HCT116 (cell line): ENCODE measurements around the gene PCIF1. TPM values are rescaled to one million over a fixed set of nuclear protein-coding genes. Genes with fewer than 3 reads are reported as not detected.

Experiments
- ATAC-seq: fragments of 200-7000 bp; cut with Tn5 transposase; 2 replicates; pipeline ENCODE4 v1.9.1; 2020; ENCODE audit warnings: mild to moderate bottlenecking, moderate library complexity
- BruUV-seq: library from RNA; stranded (reverse); fragments of 400-500 nt; replicated peaks from 2 replicates; lab custom pipeline; 2021; lab: Mats Ljungman, UMichigan
- CTCF ChIA-PET: fragments of 300-600 bp; sonication (Branson Sonifier 250); formaldehyde crosslinking; loops from one replicate; lab custom pipeline; 2021; ENCODE audit warnings: antibody characterized with exemption; lab: Charles Lee
- POLR2A ChIA-PET: fragments of 300-600, 350-600 bp; sonication (Branson Sonifier 250); formaldehyde crosslinking; loops from one replicate; lab custom pipeline; 2021; ENCODE audit warnings: antibody characterized with exemption; lab: Charles Lee
- RAD21 ChIA-PET, 2 experiments: fragments of 300-600 bp; sonication (Branson Sonifier 250); formaldehyde crosslinking; loops; one replicate each; lab custom pipeline; 2023; ENCODE audit warnings: low total read pairs in 2 of 2; ENCODE audit not compliant: uncharacterized antibody in 2 of 2, unreplicated experiment in 2 of 2, low non-redundant PET in 1 of 2; lab: Charles Lee
- DNase-seq: peaks from one replicate; pipeline ENCODE4 v3.0.0-alpha.2; 2010; ENCODE audit warnings: low read depth, low spot score
- H2AFZ ChIP-seq: fragments of 200-600 bp; shearing (Covaris generic), sonication (generic); 2 replicates; pipeline ENCODE4 v1.6.1; 2017; ENCODE audit warnings: low read depth, mixed run types, mixed read lengths, antibody characterized with exemption, low read length; ENCODE audit not compliant: poor library complexity, severe bottlenecking
- H3K27ac ChIP-seq: 2 replicates; pipeline ENCODE4 v1.5.1; 2012; ENCODE audit warnings: low read depth, low read length
- H3K27me3 ChIP-seq: fragments of 200-600 bp; sonication (generic); 2 replicates; pipeline ENCODE4 v1.6.1; 2016; ENCODE audit warnings: mixed run types, low read length, mixed read lengths; ENCODE audit not compliant: insufficient read depth
- H3K36me3 ChIP-seq, 2 experiments: fragments of 200-500 bp in 1 of 2; fragments of 200-600 bp in 1 of 2; sonication (Bioruptor generic) in 1 of 2; sonication (generic) in 1 of 2; 2 replicates each; pipeline versions ENCODE4 v1.5.1 to v1.6.1; 2014 to 2016; ENCODE audit warnings: low read length in 2 of 2, inconsistent platforms in 1 of 2, mixed read lengths in 1 of 2, mixed run types in 1 of 2; ENCODE audit not compliant: insufficient read depth in 2 of 2, control insufficient read depth in 1 of 2
- H3K4me1 ChIP-seq, 2 experiments: fragments of 200-600 bp in 1 of 2; sonication (generic) in 1 of 2; 2 replicates each; pipeline versions ENCODE4 v1.5.1 to v1.6.1; 2012 to 2017; ENCODE audit warnings: low read length in 2 of 2, inconsistent platforms in 1 of 2, mild to moderate bottlenecking in 1 of 2, mixed read lengths in 1 of 2, mixed run types in 1 of 2, moderate library complexity in 1 of 2; ENCODE audit not compliant: insufficient read depth in 2 of 2, control insufficient read depth in 1 of 2
- H3K4me2 ChIP-seq: fragments of 200-600 bp; sonication (generic); 2 replicates; pipeline ENCODE4 v1.6.1; 2017; ENCODE audit warnings: mixed run types, low read length, mixed read lengths
- H3K4me3 ChIP-seq, 2 experiments: fragments of 200-600 bp in 1 of 2; sonication (generic) in 1 of 2; replicated peaks in 1 of 2; 2 replicates each; pipeline ENCODE4 v1.5.1; 2011 to 2016; ENCODE audit warnings: low read length in 2 of 2, control low read depth in 1 of 2, low read depth in 1 of 2, mild to moderate bottlenecking in 1 of 2, mixed read lengths in 1 of 2, mixed run types in 1 of 2
- H3K79me2 ChIP-seq: fragments of 200-600 bp; sonication (generic); 2 replicates; pipeline ENCODE4 v1.6.1; 2017; ENCODE audit warnings: mild to moderate bottlenecking, mixed run types, low read length, moderate library complexity, mixed read lengths; ENCODE audit not compliant: insufficient read depth
- H3K9ac ChIP-seq: fragments of 200-600 bp; sonication (generic); 2 replicates; pipeline ENCODE4 v1.6.1; 2016; ENCODE audit warnings: low read length, mixed read lengths
- H3K9me2 ChIP-seq: fragments of 200-600 bp; sonication (generic), shearing (Covaris generic); 2 replicates; pipeline ENCODE4 v1.6.1; 2017; ENCODE audit warnings: mixed run types, mild to moderate bottlenecking, moderate library complexity; ENCODE audit not compliant: insufficient read depth
- H3K9me3 ChIP-seq, 2 experiments: fragments of 200-500 bp in 1 of 2; fragments of 200-600 bp in 1 of 2; sonication (Bioruptor generic) in 1 of 2; sonication (generic) in 1 of 2; 2 replicates each; pipeline ENCODE4 v1.6.1; 2014 to 2017; ENCODE audit warnings: low read length in 2 of 2, mixed read lengths in 2 of 2, inconsistent platforms in 1 of 2, low read depth in 1 of 2, mild to moderate bottlenecking in 1 of 2, mixed run types in 1 of 2, moderate library complexity in 1 of 2; ENCODE audit not compliant: control insufficient read depth in 1 of 2, insufficient read depth in 1 of 2
- H4K20me1 ChIP-seq: fragments of 200-600 bp; sonication (generic), shearing (Covaris generic); 2 replicates; pipeline ENCODE4 v1.6.1; 2017; ENCODE audit warnings: mixed run types, mild to moderate bottlenecking, moderate library complexity; ENCODE audit not compliant: insufficient read depth
- ATF3 ChIP-seq: IDR thresholded peaks from 2 replicates; pipeline ENCODE4 v1.6.1; 2012
- CBX3 ChIP-seq: IDR thresholded peaks from 2 replicates; pipeline ENCODE4 v1.6.1; 2012; ENCODE audit warnings: low read depth
- CEBPB ChIP-seq: IDR thresholded peaks from 2 replicates; pipeline ENCODE4 v1.6.1; 2012; ENCODE audit warnings: low read depth
- EGR1 ChIP-seq: IDR thresholded peaks from 2 replicates; pipeline ENCODE4 v1.6.1; 2012; ENCODE audit warnings: low read depth
- ELF1 ChIP-seq: IDR thresholded peaks from 2 replicates; pipeline ENCODE4 v1.6.1; 2012; ENCODE audit warnings: low read depth, borderline replicate concordance
- EZH2 ChIP-seq: fragments of 200-600 bp; sonication (generic); IDR thresholded peaks from 2 replicates; pipeline ENCODE4 v1.6.1; 2017; ENCODE audit warnings: antibody characterized with exemption, mixed run types
- FOSL1 ChIP-seq: IDR thresholded peaks from 2 replicates; pipeline ENCODE4 v1.6.1; 2012; ENCODE audit warnings: low read depth
- POLR2A ChIP-seq: IDR thresholded peaks from 2 replicates; pipeline ENCODE4 v1.7.0; 2011; ENCODE audit warnings: borderline replicate concordance; ENCODE audit not compliant: insufficient read depth, insufficient read length; ENCODE audit errors: extremely low read depth
- POLR2AphosphoS5 ChIP-seq: IDR thresholded peaks from 2 replicates; pipeline ENCODE4 v1.6.1; 2011; ENCODE audit warnings: mild to moderate bottlenecking, low read depth, low read length, moderate library complexity
- RAD21 ChIP-seq: IDR thresholded peaks from 2 replicates; pipeline ENCODE4 v1.6.1; 2012; ENCODE audit warnings: low read depth, mild to moderate bottlenecking
- SIN3A ChIP-seq: IDR thresholded peaks from 2 replicates; pipeline ENCODE4 v1.6.1; 2012; ENCODE audit warnings: low read depth
- SP1 ChIP-seq: IDR thresholded peaks from 2 replicates; pipeline ENCODE4 v1.6.1; 2012; ENCODE audit warnings: low read depth
- SRF ChIP-seq: IDR thresholded peaks from 2 replicates; pipeline ENCODE4 v1.6.1; 2012; ENCODE audit warnings: low read depth
- TCF7L2 ChIP-seq: IDR thresholded peaks from 2 replicates; pipeline ENCODE4 v1.7.0; 2011; ENCODE audit warnings: borderline replicate concordance, inconsistent platforms; ENCODE audit not compliant: insufficient read depth, insufficient read length; ENCODE audit errors: extremely low read depth
- YY1 ChIP-seq: IDR thresholded peaks from 2 replicates; pipeline ENCODE4 v1.6.1; 2011; ENCODE audit warnings: low read length, low read depth, moderate library complexity, mild to moderate bottlenecking; ENCODE audit not compliant: insufficient replicate concordance; ENCODE audit errors: extremely low read depth
- ZFX ChIP-seq: fragments of 450-650 bp; IDR thresholded peaks from 2 replicates; pipeline ENCODE4 v1.6.1; 2017
- ZNF274 ChIP-seq: fragments of 200-500 bp; sonication (Bioruptor generic); IDR thresholded peaks from 2 replicates; pipeline ENCODE4 v1.6.1; 2014; ENCODE audit warnings: mild to moderate bottlenecking, low read depth, low read length, inconsistent platforms
- intact Hi-C: fragments of 100-400 bp; cut with micrococcal nuclease; formaldehyde crosslinking; loops from 2 replicates; pipeline ENCODE4 v1.10.0; 2022
- total RNA-seq: library from RNA; stranded (reverse); gene quantifications from one replicate; pipeline ENCODE4 v1.2.1, GENCODE V29; 2021; ENCODE audit not compliant: unreplicated experiment
- TF ChIP-seq, protein P1 (sequence below): IDR thresholded peaks from 2 replicates; pipeline ENCODE4 v1.6.1; 2012; ENCODE audit warnings: low read depth
- TF ChIP-seq, protein P2 (sequence below): IDR thresholded peaks from 2 replicates; pipeline ENCODE4 v1.6.1; 2011; ENCODE audit warnings: mild to moderate bottlenecking, low read length, moderate library complexity; ENCODE audit not compliant: insufficient replicate concordance; ENCODE audit errors: extremely low read depth
- TF ChIP-seq, protein P3 (sequence below): IDR thresholded peaks from 2 replicates; pipeline ENCODE4 v1.6.1; 2012

The PCIF1 gene
- total RNA-seq, 1 experiment from 2014 or later: 31.8 TPM

DNA sequence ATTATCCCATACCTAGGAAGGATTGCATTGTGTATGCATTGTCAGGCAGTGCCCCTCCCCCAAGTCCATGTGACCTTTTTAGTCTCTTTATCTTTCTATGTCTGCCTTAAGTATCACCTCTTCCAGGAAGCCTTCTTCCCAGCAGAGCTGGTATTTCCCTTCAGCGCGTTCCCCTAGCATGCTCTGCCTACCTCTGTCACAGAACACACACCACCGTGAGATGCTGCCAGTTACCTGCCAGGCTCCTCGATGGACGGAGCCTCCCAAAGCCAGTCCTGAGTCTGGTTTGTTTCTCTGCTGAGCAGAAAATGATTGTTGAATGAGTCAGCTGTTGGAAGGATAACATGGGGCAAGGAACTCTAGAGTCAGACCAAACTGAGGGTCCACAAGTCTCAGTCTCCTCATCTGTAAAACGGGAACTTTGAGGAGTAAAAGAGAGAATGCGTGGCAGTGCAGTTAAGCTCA is 48.8 kb downstream of the PCIF1 start:
- ChIA-PET POLR2A (no interaction called here), RAD21 (no interaction called here), CTCF (interaction anchor here (1.3 to 5.4 kb wide), 2 partner anchors 12 to 31 kb away, joined by 5 to 46 read pairs; partner anchors contain the start of gene ZNF335)
- Histone ChIP-seq H3K27ac (no peak overlapping the region), H3K79me2 (no peaks in the 10 kb centered on the region), H3K27me3 (no peaks in the 10 kb centered on the region), H3K9me3 (no peaks in the 10 kb centered on the region), H3K4me2 (no peak overlapping the region), H3K4me1 (peaks cover 0 to 6% of the 10 kb centered on the region in 2 experiments; a peak in 1 of 4 replicates), H3K4me3 (no peak overlapping the region), H3K9ac (no peak overlapping the region), H2AFZ (no peak overlapping the region), H3K9me2 (no peaks in the 10 kb centered on the region), H4K20me1 (no peaks in the 10 kb centered on the region), H3K36me3 (no peaks in the 10 kb centered on the region)
- ATAC-seq (no peak), DNase-seq (no peak)
- BruUV-seq: no TSS peak
- no peak for TF ChIP-seq POLR2A
- TF ChIP-seq, protein P1, sequence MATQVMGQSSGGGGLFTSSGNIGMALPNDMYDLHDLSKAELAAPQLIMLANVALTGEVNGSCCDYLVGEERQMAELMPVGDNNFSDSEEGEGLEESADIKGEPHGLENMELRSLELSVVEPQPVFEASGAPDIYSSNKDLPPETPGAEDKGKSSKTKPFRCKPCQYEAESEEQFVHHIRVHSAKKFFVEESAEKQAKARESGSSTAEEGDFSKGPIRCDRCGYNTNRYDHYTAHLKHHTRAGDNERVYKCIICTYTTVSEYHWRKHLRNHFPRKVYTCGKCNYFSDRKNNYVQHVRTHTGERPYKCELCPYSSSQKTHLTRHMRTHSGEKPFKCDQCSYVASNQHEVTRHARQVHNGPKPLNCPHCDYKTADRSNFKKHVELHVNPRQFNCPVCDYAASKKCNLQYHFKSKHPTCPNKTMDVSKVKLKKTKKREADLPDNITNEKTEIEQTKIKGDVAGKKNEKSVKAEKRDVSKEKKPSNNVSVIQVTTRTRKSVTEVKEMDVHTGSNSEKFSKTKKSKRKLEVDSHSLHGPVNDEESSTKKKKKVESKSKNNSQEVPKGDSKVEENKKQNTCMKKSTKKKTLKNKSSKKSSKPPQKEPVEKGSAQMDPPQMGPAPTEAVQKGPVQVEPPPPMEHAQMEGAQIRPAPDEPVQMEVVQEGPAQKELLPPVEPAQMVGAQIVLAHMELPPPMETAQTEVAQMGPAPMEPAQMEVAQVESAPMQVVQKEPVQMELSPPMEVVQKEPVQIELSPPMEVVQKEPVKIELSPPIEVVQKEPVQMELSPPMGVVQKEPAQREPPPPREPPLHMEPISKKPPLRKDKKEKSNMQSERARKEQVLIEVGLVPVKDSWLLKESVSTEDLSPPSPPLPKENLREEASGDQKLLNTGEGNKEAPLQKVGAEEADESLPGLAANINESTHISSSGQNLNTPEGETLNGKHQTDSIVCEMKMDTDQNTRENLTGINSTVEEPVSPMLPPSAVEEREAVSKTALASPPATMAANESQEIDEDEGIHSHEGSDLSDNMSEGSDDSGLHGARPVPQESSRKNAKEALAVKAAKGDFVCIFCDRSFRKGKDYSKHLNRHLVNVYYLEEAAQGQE: no peak
- TF ChIP-seq, protein P2, sequence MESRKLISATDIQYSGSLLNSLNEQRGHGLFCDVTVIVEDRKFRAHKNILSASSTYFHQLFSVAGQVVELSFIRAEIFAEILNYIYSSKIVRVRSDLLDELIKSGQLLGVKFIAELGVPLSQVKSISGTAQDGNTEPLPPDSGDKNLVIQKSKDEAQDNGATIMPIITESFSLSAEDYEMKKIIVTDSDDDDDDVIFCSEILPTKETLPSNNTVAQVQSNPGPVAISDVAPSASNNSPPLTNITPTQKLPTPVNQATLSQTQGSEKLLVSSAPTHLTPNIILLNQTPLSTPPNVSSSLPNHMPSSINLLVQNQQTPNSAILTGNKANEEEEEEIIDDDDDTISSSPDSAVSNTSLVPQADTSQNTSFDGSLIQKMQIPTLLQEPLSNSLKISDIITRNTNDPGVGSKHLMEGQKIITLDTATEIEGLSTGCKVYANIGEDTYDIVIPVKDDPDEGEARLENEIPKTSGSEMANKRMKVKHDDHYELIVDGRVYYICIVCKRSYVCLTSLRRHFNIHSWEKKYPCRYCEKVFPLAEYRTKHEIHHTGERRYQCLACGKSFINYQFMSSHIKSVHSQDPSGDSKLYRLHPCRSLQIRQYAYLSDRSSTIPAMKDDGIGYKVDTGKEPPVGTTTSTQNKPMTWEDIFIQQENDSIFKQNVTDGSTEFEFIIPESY: no peak
- no peak for TF ChIP-seq SIN3A
- TF ChIP-seq POLR2AphosphoS5: no peak
- TF ChIP-seq RAD21: no peak
- no peak for TF ChIP-seq EZH2
- TF ChIP-seq ZFX: no peak
- TF ChIP-seq TCF7L2: no peak
- no peak for TF ChIP-seq CBX3
- TF ChIP-seq FOSL1: no peak
- TF ChIP-seq EGR1: no peak
- TF ChIP-seq YY1: no peak
- TF ChIP-seq ZNF274: no peak
- no peak for TF ChIP-seq SRF
- TF ChIP-seq ELF1: no peak
- TF ChIP-seq, protein P3, sequence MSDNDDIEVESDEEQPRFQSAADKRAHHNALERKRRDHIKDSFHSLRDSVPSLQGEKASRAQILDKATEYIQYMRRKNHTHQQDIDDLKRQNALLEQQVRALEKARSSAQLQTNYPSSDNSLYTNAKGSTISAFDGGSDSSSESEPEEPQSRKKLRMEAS: no peak
- no peak for TF ChIP-seq SP1
- no peak for TF ChIP-seq ATF3
- no peak for TF ChIP-seq CEBPB
- intact Hi-C loops: no loop called here
